ENCODE measurements around the gene C2orf76. TPM values are rescaled to one million over a fixed set of nuclear protein-coding genes. Genes with fewer than 3 reads are reported as not detected.

C2orf76 gene
- total RNA-seq, result 10 to 100 TPM in 3 of 4 donors, 1 to 10 TPM in 1; 6.8 to 32.4 (median 15.3) TPM

DNA sequence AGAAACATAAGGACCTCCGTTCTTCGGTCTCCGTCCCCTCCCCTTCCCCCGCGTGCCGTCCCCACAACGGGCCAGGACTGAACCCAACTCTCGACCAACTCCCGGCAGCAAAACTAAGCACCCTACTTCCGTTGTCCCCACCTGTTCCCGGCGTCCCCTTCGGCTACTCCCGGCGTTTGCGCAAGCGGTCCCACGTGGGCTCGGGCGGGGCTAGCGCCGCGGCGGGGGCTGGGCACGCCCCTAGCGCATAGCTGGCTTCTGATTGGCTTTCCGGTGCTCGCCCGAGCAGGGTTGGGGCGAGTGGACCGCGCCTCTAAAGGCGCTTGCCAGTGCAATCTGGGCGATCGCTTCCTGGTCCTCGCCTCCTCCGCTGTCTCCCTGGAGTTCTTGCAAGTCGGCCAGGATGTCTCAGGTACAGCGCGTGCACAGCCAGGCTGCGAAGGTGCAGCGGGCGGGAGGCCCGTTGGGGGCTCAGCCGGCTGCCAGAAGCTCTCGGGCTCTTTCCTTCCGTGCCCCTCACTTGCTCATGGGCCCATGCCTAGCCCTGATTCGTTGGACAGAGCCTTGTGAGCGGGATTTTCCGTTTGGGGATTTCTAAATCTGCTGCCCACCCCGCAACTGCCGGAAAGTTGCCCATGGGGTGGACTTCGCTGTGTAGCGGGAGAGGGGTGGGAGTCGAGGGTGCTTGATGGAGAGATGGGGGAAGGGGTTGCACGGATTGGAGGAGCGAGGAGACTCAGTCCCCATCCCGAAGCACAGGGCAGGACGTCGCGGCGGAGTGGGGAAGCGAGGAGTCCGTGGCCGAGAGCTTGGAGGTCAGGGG, at the start of gene C2orf76, which contains the start of gene DBI:
TSS of gene C2orf76 (minus strand) at position 186 of the 823 bp plus-strand sequence. CDS start 26,875 bp downstream, outside the sequence.
TSS of gene DBI (plus strand) at position 329 of the 823 bp plus-strand sequence. CDS start at position 404, 75 bp downstream.
- no peak for TF ChIP-seq CTCF (IDR thresholded peaks at IDR 0.05; ENCODE audit: low read depth)

GRCh38 chr2:119415630-119416029, 49.0 kb upstream of the C2orf76 start:
- TF ChIP-seq CTCF (IDR thresholded peaks at IDR 0.05; ENCODE audit: low read depth), result no peak

DNA sequence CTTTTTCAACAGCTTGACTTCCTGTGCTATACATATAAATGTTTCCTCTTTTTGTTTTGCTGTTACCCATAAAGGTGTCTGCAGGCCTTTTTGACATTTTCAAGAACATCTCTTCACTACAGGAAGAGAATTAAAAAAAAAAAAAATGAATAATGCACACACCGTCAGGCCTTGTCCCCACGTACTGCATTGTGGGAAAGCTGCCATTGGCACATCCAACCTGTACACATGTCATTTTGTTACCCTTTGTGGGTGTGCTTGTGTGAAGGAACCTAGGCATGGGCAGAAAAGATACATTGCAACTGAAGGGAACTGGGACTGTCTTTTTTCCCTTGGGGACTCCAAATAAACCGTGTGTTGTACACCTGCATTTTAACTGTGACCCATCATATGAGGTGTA, 48.3 kb upstream of the C2orf76 start:
- TF ChIP-seq CTCF (IDR thresholded peaks at IDR 0.05; ENCODE audit: low read depth), result no peak

- TF ChIP-seq CTCF (IDR thresholded peaks at IDR 0.05; ENCODE audit: low read depth), result no peak
These were observed 42.9 kb upstream of the C2orf76 start for GRCh38 chr2:119409506-119409905.

GRCh38 chr2:119408221-119408619, 41.6 kb upstream of the C2orf76 start:
- TF ChIP-seq CTCF (IDR thresholded peaks at IDR 0.05; ENCODE audit: low read depth), result no peak

DNA sequence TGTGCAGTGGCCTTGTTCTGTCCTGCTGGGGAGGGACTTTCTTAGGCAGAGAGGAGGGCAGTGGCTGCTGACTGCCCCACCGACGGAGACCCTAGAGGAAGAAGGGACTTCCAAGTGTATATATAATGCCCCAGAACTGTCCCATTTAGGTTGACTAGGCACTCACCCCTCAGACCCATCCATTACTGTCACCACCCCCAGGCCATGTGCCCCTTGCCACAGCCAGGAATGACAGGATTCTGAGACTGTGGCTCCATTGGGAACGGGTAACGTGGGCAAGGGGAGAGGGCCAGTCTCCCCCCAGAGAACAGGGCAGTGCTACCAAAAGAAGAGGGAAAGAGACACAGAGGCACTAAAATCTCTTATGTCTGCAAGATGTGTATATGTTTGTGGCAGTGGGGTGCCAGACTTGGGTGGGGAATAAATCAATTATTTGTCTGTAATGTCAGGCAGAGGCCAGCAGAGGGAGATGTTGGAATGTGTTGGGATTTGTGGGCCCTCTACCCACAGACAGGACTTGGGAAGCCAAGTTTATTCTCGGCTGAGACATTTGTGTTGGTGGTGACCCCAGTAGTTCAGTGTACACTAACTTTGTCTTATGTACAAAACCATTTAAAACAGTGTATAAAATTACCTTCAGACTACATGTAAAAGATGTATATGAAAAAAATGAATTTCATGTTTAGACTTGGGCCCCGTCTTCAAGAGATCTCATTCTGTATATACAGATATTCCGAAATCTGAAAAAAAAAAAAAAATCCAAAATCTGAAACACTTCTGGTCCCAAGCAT, 41.0 kb upstream of the C2orf76 start:
- TF ChIP-seq CTCF (IDR thresholded peaks at IDR 0.05; ENCODE audit: low read depth), result no peak

DNA sequence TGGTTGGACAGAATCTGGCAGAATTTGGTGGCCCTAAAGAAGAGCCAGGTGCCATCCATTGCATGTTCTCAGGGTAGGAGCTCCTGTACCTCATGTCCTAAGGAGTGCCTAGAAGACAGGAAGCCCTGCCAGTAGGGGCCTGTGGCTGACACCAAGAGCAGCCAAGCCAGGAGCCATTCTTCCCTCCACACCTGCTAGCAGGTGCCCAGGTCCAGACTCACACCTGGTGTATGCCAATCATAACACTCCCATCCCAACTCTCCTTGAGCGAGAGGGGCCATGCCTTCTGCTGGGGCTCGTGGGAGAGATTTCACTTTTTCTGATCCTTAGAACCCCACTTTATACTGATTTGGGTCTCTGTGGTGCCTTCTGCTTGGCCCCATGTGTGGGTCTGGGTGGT, 38.5 kb upstream of the C2orf76 start:
- no peak for TF ChIP-seq CTCF (IDR thresholded peaks at IDR 0.05; ENCODE audit: low read depth)
